GM19468 (cell line): ENCODE measurements around the gene LGALSL.

Source experiments
- ATAC-seq: cut with Tn5 transposase; IDR thresholded peaks from one replicate; pipeline ENCODE4 v1.9.1; 2021; ENCODE audit warnings: mild to moderate bottlenecking, moderate library complexity, moderate number of reproducible peaks; ENCODE audit not compliant: unreplicated experiment; ENCODE audit errors: extremely low read depth

LGALSL gene

GRCh38 chr2:64453770-64454385 is at the start of gene LGALSL:
TSS of gene LGALSL (plus strand) at chr2:64454162. CDS start at chr2:64454546, 384 bp downstream.
- peak; percentile 34 for ATAC-seq

- ATAC-seq = no peak
Observed at GRCh38 chr2:64404743-64405142, 49.2 kb upstream of the LGALSL start.

- ATAC-seq = no peak
Observed at GRCh38 chr2:64405581-64406406, 48.2 kb upstream of the LGALSL start.

GRCh38 chr2:64406407-64406774 is 47.6 kb upstream of the LGALSL start:
- ATAC-seq = no peak

GRCh38 chr2:64408031-64408430 is 45.9 kb upstream of the LGALSL start:
- no peak for ATAC-seq

- no peak for ATAC-seq
Observed at GRCh38 chr2:64410671-64411070, 43.3 kb upstream of the LGALSL start.

- no peak for ATAC-seq
Observed at GRCh38 chr2:64412671-64413070, 41.3 kb upstream of the LGALSL start.

GRCh38 chr2:64414736-64415435 is 39.1 kb upstream of the LGALSL start:
- ATAC-seq = no peak

GRCh38 chr2:64417624-64418023 is 36.3 kb upstream of the LGALSL start:
- ATAC-seq = no peak

GRCh38 chr2:64419596-64420165 is 34.3 kb upstream of the LGALSL start:
- ATAC-seq = no peak

GRCh38 chr2:64420677-64421076 is 33.3 kb upstream of the LGALSL start:
- no peak for ATAC-seq

- no peak for ATAC-seq
Observed at GRCh38 chr2:64421201-64421600, 32.8 kb upstream of the LGALSL start.

- no peak for ATAC-seq
Observed at GRCh38 chr2:64422466-64422865, 31.5 kb upstream of the LGALSL start.

GRCh38 chr2:64423303-64423702 is 30.7 kb upstream of the LGALSL start:
- ATAC-seq = no peak

GRCh38 chr2:64424416-64424987 is 29.5 kb upstream of the LGALSL start:
- ATAC-seq = no peak

- no peak for ATAC-seq
Observed at GRCh38 chr2:64426183-64426952, 27.6 kb upstream of the LGALSL start.

- ATAC-seq = no peak
Observed at GRCh38 chr2:64434039-64434657, 19.8 kb upstream of the LGALSL start.

- no peak for ATAC-seq
Observed at GRCh38 chr2:64437883-64438282, 16.1 kb upstream of the LGALSL start.

GRCh38 chr2:64439194-64439593 is 14.8 kb upstream of the LGALSL start:
- ATAC-seq = no peak
